SK-N-SH (cell line): ENCODE results near the gene NCR1. TPM values are rescaled to one million over a fixed set of nuclear protein-coding genes. Genes with fewer than 3 reads are reported as not detected.

ENCODE experiments used
- CTCF ChIA-PET: fragments of 300-600, 350-600 bp; formaldehyde crosslinking; extraction: SDS; loops from one replicate; lab custom pipeline; 2021; lab: Yijun Ruan, JAX
- POLR2A ChIA-PET: fragments of 350-600 bp; sonication (Branson Sonifier 250); formaldehyde crosslinking; extraction: SDS; loops from one replicate; lab custom pipeline; 2020; ENCODE audit warnings: antibody characterized with exemption, inconsistent platforms; lab: Yijun Ruan, JAX
- DNase-seq: peaks from one replicate; pipeline ENCODE4 v3.0.0; 2012
- H2AFZ ChIP-seq: fragments of 200-600 bp; sonication (generic); 2 replicates; pipeline ENCODE4 v1.8.1; 2016; ENCODE audit warnings: antibody characterized with exemption, mild to moderate bottlenecking, low read depth
- H3F3A ChIP-seq: fragments of 200-600 bp; sonication (generic); replicated peaks from 2 replicates; pipeline ENCODE3; 2016; ENCODE audit warnings: antibody characterized with exemption, mild to moderate bottlenecking; ENCODE audit not compliant: insufficient read depth
- H3K27ac ChIP-seq, 2 experiments: fragments of 200-500 bp in 1 of 2; fragments of 200-600 bp in 1 of 2; sonication (Bioruptor generic) in 1 of 2; sonication (generic), shearing (Covaris generic) in 1 of 2; 2 replicates each; pipeline versions ENCODE4 v1.5.1 to v1.6.1; 2014 to 2016; ENCODE audit warnings: low read depth in 2 of 2, inconsistent platforms in 1 of 2, low read length in 1 of 2, mild to moderate bottlenecking in 1 of 2, mixed read lengths in 1 of 2
- H3K27me3 ChIP-seq: fragments of 200-600 bp; sonication (generic), shearing (Covaris generic); 2 replicates; pipeline ENCODE4 v1.6.1; 2016; ENCODE audit warnings: mixed run types; ENCODE audit not compliant: insufficient read depth
- H3K36me3 ChIP-seq, 2 experiments: fragments of 200-500 bp in 1 of 2; fragments of 200-600 bp in 1 of 2; sonication (Bioruptor generic) in 1 of 2; sonication (generic) in 1 of 2; replicated peaks in 1 of 2; 2 replicates each; pipeline versions ENCODE3 to v1.5.1; 2014 to 2016; ENCODE audit warnings: low read length in 1 of 2, mild to moderate bottlenecking in 1 of 2; ENCODE audit not compliant: insufficient read depth in 2 of 2, control insufficient read depth in 1 of 2
- H3K4me1 ChIP-seq, 2 experiments: fragments of 200-500 bp in 1 of 2; fragments of 200-600 bp in 1 of 2; sonication (Bioruptor generic) in 1 of 2; sonication (generic), shearing (Covaris generic) in 1 of 2; 2 replicates each; pipeline versions ENCODE4 v1.5.1 to v1.6.1; 2014 to 2016; ENCODE audit warnings: low read depth in 1 of 2, low read length in 1 of 2, mixed run types in 1 of 2; ENCODE audit not compliant: insufficient read depth in 2 of 2, control insufficient read depth in 1 of 2
- H3K4me2 ChIP-seq: fragments of 200-600 bp; sonication (generic), shearing (Covaris generic); 2 replicates; pipeline ENCODE4 v1.6.1; 2017; ENCODE audit warnings: mixed run types
- H3K4me3 ChIP-seq, 2 experiments: fragments of 200-500 bp in 1 of 2; fragments of 200-600 bp in 1 of 2; sonication (Bioruptor generic) in 1 of 2; sonication (generic), shearing (Covaris generic) in 1 of 2; 2 replicates each; pipeline versions ENCODE4 v1.5.1 to v1.8.1; 2014 to 2016; ENCODE audit warnings: low read depth in 2 of 2, inconsistent platforms in 1 of 2, low read length in 1 of 2, mild to moderate bottlenecking in 1 of 2, mixed read lengths in 1 of 2, moderate library complexity in 1 of 2
- H3K79me2 ChIP-seq: fragments of 200-600 bp; sonication (generic); 2 replicates; pipeline ENCODE4 v1.8.1; 2017; ENCODE audit warnings: mild to moderate bottlenecking; ENCODE audit not compliant: insufficient read depth
- H3K9ac ChIP-seq: fragments of 200-600 bp; sonication (generic); 2 replicates; pipeline ENCODE4 v1.6.1; 2017; ENCODE audit warnings: mixed run types
- H3K9me2 ChIP-seq: fragments of 200-600 bp; sonication (generic); 2 replicates; pipeline ENCODE4 v1.6.1; 2017; ENCODE audit warnings: mixed run types
- H3K9me3 ChIP-seq: fragments of 200-600 bp; sonication (generic); 2 replicates; pipeline ENCODE4 v1.6.1; 2017; ENCODE audit warnings: mixed run types, mild to moderate bottlenecking, moderate library complexity
- H4K20me1 ChIP-seq: fragments of 200-600 bp; sonication (generic); 2 replicates; pipeline ENCODE4 v1.6.1; 2017; ENCODE audit warnings: mild to moderate bottlenecking, mixed run types; ENCODE audit not compliant: insufficient read depth
- CHD2 ChIP-seq: fragments of 150-350 bp; IDR thresholded peaks from 2 replicates; pipeline ENCODE4 v1.6.1; 2018; ENCODE audit warnings: low read length; ENCODE audit not compliant: partially characterized antibody
- ELF1 ChIP-seq: IDR thresholded peaks from 2 replicates; pipeline ENCODE4 v1.4.0; 2012
- EP300 ChIP-seq, 2 experiments: IDR thresholded peaks; 2 replicates each; pipeline versions ENCODE4 v1.4.0 to v1.6.1; 2012; ENCODE audit warnings: borderline replicate concordance in 1 of 2, low read depth in 1 of 2, low read length in 1 of 2
- EZH2phosphoT487 ChIP-seq: fragments of 200-600 bp; sonication (generic); IDR thresholded peaks from 2 replicates; pipeline ENCODE4 v1.6.1; 2017; ENCODE audit warnings: low read depth, mixed run types, mild to moderate bottlenecking, antibody characterized with exemption, moderate library complexity, borderline replicate concordance
- FOSL2 ChIP-seq: IDR thresholded peaks from 2 replicates; pipeline ENCODE4 v1.4.0; 2012; ENCODE audit warnings: low read depth, mild to moderate bottlenecking, moderate library complexity, borderline replicate concordance
- FOXM1 ChIP-seq: IDR thresholded peaks from 2 replicates; pipeline ENCODE4 v1.4.0; 2012; ENCODE audit warnings: low read depth, mild to moderate bottlenecking
- MXI1 ChIP-seq: IDR thresholded peaks from 2 replicates; pipeline ENCODE4 v1.6.1; 2012; ENCODE audit warnings: mild to moderate bottlenecking, low read depth, low read length, improper control_type of control experiment
- RFX5 ChIP-seq: IDR thresholded peaks from 2 replicates; pipeline ENCODE4 v1.6.1; 2012; ENCODE audit warnings: mild to moderate bottlenecking, improper control_type of control experiment, low read length
- TEAD4 ChIP-seq: IDR thresholded peaks from 2 replicates; pipeline ENCODE4 v1.4.0; 2012; ENCODE audit warnings: mild to moderate bottlenecking, borderline replicate concordance; ENCODE audit not compliant: insufficient read depth
- YY1 ChIP-seq: IDR thresholded peaks from 2 replicates; pipeline ENCODE4 v1.4.0; 2012; ENCODE audit warnings: low read depth, mild to moderate bottlenecking
- WGBS: methylation state at CpG from one replicate; pipeline ENCODE4 v1.1.6; 2017; ENCODE audit warnings: low lambda C conversion rate; 5-methylcytosine and 5-hydroxymethylcytosine counted together
- polyA plus RNA-seq, 3 experiments: library from polyadenylated mRNA; depleted of rRNA; stranded (reverse); fragments of >200 nt; gene quantifications; 2 replicates each; pipeline ENCODE4 v1.2.3, GENCODE V29; 2012
- TF ChIP-seq, protein P1 (sequence below): IDR thresholded peaks from 2 replicates; pipeline ENCODE4 v1.6.1; 2012; ENCODE audit warnings: mild to moderate bottlenecking, low read depth, low read length, moderate library complexity
- TF ChIP-seq, protein P2 (sequence below): fragments of 150-350 bp; IDR thresholded peaks from 2 replicates; pipeline ENCODE4 v1.6.1; 2016; ENCODE audit warnings: mild to moderate bottlenecking, low read depth, low read length
- TF ChIP-seq, protein P3 (sequence below): IDR thresholded peaks from 2 replicates; pipeline ENCODE4; 2012
- TF ChIP-seq, protein P4 (sequence below): fragments of 150-350 bp; IDR thresholded peaks from 2 replicates; pipeline ENCODE4 v1.6.1; 2017; ENCODE audit warnings: antibody characterized with exemption, low read length, low read depth, borderline replicate concordance
- TF ChIP-seq, protein P5 (sequence below): IDR thresholded peaks from 2 replicates; pipeline ENCODE4 v1.4.0; 2012; ENCODE audit warnings: low read depth

The NCR1 gene
- polyA plus RNA-seq, 1 of the 3 experiments (the other 2 are of a cell fraction): not detected

DNA sequence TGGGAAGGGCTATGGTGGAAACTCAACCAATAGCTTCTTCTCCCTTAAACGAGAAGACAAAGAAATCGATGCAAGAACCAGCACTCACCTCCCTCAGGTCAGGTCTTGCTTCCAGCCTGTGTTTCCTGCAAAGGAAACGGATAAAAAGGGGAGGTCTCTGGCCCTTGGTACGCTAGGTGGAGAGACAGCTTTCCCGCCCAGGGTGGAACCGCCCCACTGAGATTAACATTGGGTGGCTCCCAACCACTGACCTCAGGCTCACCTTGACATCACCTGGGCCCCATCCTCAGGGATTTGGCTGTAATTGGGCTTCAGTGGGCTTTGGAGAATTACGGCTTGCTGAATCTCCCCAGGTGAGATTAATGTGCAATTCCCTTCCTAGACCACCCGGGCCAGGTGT lies 41.4 kb downstream of the NCR1 start, which contains the start of gene NLRP7:
TSS of gene NLRP7 (minus strand) at position 150 of the 400 bp plus-strand sequence.
- Histone ChIP-seq H3K4me1 (no peaks in the 10 kb centered on the region), H3K27me3 (peaks cover 46% of the 10 kb centered on the region), H3K36me3 (no peaks in the 10 kb centered on the region), H3K79me2 (no peaks in the 10 kb centered on the region), H3K4me3 (no peak within 1 kb of the TSS), H3K27ac (no peak within 1 kb of the TSS), H2AFZ (no peak within 1 kb of the TSS), H3K9ac (no peak within 1 kb of the TSS), H3K9me2 (no peaks in the 10 kb centered on the region), H4K20me1 (no peaks in the 10 kb centered on the region), H3F3A (no peaks in the 10 kb centered on the region), H3K4me2 (no peak within 1 kb of the TSS), H3K9me3 (no peaks in the 10 kb centered on the region)
- ChIA-PET CTCF (interaction anchor here (0.6 to 0.7 kb wide), 2 partner anchors 20 to 873 kb away, joined by 3 to 4 read pairs; no protein-coding TSS in a partner anchor), POLR2A (no interaction called here)
- DNase-seq: no peak
- WGBS: 6% methylated on average over 8 of the region's 8 CpGs
- TF ChIP-seq RFX5 (no peak), ELF1 (no peak), TEAD4 (no peak), FOXM1 (no peak), YY1 (no peak), MXI1 (no peak), FOSL2 (no peak), EP300 (IDR thresholded peaks at IDR 0.05; ENCODE audit: borderline replicate concordance in 1 of 2, low read depth in 1 of 2, low read length in 1 of 2) (no peak), EZH2phosphoT487 (no peak), CHD2 (no peak)
- TF ChIP-seq, protein P1, sequence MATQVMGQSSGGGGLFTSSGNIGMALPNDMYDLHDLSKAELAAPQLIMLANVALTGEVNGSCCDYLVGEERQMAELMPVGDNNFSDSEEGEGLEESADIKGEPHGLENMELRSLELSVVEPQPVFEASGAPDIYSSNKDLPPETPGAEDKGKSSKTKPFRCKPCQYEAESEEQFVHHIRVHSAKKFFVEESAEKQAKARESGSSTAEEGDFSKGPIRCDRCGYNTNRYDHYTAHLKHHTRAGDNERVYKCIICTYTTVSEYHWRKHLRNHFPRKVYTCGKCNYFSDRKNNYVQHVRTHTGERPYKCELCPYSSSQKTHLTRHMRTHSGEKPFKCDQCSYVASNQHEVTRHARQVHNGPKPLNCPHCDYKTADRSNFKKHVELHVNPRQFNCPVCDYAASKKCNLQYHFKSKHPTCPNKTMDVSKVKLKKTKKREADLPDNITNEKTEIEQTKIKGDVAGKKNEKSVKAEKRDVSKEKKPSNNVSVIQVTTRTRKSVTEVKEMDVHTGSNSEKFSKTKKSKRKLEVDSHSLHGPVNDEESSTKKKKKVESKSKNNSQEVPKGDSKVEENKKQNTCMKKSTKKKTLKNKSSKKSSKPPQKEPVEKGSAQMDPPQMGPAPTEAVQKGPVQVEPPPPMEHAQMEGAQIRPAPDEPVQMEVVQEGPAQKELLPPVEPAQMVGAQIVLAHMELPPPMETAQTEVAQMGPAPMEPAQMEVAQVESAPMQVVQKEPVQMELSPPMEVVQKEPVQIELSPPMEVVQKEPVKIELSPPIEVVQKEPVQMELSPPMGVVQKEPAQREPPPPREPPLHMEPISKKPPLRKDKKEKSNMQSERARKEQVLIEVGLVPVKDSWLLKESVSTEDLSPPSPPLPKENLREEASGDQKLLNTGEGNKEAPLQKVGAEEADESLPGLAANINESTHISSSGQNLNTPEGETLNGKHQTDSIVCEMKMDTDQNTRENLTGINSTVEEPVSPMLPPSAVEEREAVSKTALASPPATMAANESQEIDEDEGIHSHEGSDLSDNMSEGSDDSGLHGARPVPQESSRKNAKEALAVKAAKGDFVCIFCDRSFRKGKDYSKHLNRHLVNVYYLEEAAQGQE: no peak
- TF ChIP-seq, protein P2, sequence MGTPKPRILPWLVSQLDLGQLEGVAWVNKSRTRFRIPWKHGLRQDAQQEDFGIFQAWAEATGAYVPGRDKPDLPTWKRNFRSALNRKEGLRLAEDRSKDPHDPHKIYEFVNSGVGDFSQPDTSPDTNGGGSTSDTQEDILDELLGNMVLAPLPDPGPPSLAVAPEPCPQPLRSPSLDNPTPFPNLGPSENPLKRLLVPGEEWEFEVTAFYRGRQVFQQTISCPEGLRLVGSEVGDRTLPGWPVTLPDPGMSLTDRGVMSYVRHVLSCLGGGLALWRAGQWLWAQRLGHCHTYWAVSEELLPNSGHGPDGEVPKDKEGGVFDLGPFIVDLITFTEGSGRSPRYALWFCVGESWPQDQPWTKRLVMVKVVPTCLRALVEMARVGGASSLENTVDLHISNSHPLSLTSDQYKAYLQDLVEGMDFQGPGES: no peak
- TF ChIP-seq, protein P3, sequence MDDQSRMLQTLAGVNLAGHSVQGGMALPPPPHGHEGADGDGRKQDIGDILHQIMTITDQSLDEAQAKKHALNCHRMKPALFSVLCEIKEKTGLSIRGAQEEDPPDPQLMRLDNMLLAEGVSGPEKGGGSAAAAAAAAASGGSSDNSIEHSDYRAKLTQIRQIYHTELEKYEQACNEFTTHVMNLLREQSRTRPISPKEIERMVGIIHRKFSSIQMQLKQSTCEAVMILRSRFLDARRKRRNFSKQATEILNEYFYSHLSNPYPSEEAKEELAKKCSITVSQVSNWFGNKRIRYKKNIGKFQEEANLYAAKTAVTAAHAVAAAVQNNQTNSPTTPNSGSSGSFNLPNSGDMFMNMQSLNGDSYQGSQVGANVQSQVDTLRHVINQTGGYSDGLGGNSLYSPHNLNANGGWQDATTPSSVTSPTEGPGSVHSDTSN: no peak
- TF ChIP-seq, protein P4, sequence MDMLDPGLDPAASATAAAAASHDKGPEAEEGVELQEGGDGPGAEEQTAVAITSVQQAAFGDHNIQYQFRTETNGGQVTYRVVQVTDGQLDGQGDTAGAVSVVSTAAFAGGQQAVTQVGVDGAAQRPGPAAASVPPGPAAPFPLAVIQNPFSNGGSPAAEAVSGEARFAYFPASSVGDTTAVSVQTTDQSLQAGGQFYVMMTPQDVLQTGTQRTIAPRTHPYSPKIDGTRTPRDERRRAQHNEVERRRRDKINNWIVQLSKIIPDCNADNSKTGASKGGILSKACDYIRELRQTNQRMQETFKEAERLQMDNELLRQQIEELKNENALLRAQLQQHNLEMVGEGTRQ: no peak
- TF ChIP-seq, protein P5, sequence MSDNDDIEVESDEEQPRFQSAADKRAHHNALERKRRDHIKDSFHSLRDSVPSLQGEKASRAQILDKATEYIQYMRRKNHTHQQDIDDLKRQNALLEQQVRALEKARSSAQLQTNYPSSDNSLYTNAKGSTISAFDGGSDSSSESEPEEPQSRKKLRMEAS: no peak
